ENCODE results near the gene IRF2BP2. TPM values are rescaled to one million over a fixed set of nuclear protein-coding genes. Genes with fewer than 3 reads are reported as not detected.

The IRF2BP2 gene
- total and polyA plus RNA-seq, 10 of the 15 experiments (the other 5 are each of a cell fraction or from before 2014, with no cell fraction given) = 7.5 to 114 (median 52.3) TPM

- peak; percentile 32; the same call in 1 of the 2 replicates for TF ChIP-seq ZBTB40 (IDR thresholded peaks at IDR 0.05; ENCODE audit: borderline replicate concordance)
Observed at GRCh38 chr1:234598974-234599616, 10.9 kb downstream of the IRF2BP2 start (continued).

- Histone ChIP-seq H3K4me2 (ENCODE audit: control insufficient read depth, insufficient read depth) (no peak overlapping the region), H3K27ac (ENCODE audit: control insufficient read depth, insufficient read depth) (no peak overlapping the region), H3K9me3 (replicated peaks; ENCODE audit: control insufficient read depth, insufficient read depth, low read length) (no peaks in the 10 kb centered on the region), H3K9ac (ENCODE audit: control insufficient read depth, insufficient read depth, low read length) (no peak overlapping the region), H4K20me1 (ENCODE audit: control insufficient read depth, insufficient read depth) (no peaks in the 10 kb centered on the region), H2AFZ (ENCODE audit: control insufficient read depth, low read depth, low read length) (no peak overlapping the region), H3K4me1 (ENCODE audit: control insufficient read depth, insufficient read depth, low read length) (peaks cover 21% of the 10 kb centered on the region), H3K36me3 (ENCODE audit: control insufficient read depth in 2 of 2, insufficient read depth in 2 of 2, low read length in 1 of 2) (peaks cover 0 to 5% of the 10 kb centered on the region in 2 experiments; a peak in 1 of 4 replicates), H3K27me3 (replicated peaks in 1 of 2; ENCODE audit: control insufficient read depth in 2 of 2, insufficient read depth in 2 of 2, low read length in 1 of 2) (no peaks in the 10 kb centered on the region), H3K79me2 (ENCODE audit: control insufficient read depth, insufficient read depth, low read length) (peaks cover 19% of the 10 kb centered on the region), H3K4me3 (no peak overlapping the region)
- peak; percentile 11 for ATAC-seq
- intact Hi-C loops (cut with micrococcal nuclease; ENCODE audit: unreplicated experiment) = no loop called here
- ChIA-PET RAD21 (ENCODE audit: unreplicated experiment) (interaction anchor here (0.5 to 6.0 kb wide), 20 partner anchors 11 to 488 kb away, joined by 3 to 64 read pairs (median 4); no protein-coding TSS in a partner anchor), SMC1A (ENCODE audit: uncharacterized antibody, unreplicated experiment) (interaction anchor here (0.6 to 9.7 kb wide), 19 partner anchors 14 to 485 kb away, joined by 3 to 81 read pairs (median 5); no protein-coding TSS in a partner anchor), POLR2A (interaction anchor here (0.7 kb wide), 1 partner anchor 484 kb away, joined by 7 read pairs; no protein-coding TSS in a partner anchor), CTCF (interaction anchor here (0.6 to 4.5 kb wide), 22 partner anchors 12 to 488 kb away, joined by 3 to 27 read pairs (median 4); no protein-coding TSS in a partner anchor)
- in situ Hi-C loops (cut with MboI) = loop anchor here (5.0 kb wide), 1 partner anchor 484 kb away; no protein-coding TSS in a partner anchor
- peak; percentile 47 for FAIRE-seq
- DNase-seq (ENCODE audit: low read depth, low spot score) = no peak
- 3% methylated on average over 2 of the region's 2 CpGs for WGBS (ENCODE audit: insufficient coverage, insufficient replicate concordance, low lambda C conversion rate, missing lambda C conversion rate)
- BruUV-seq (replicated peaks) = no TSS peak
- TF ChIP-seq HDAC2 (IDR thresholded peaks at IDR 0.05) (no peak), ZNF207 (IDR thresholded peaks at IDR 0.05; ENCODE audit: borderline replicate concordance) (no peak), MAX (IDR thresholded peaks at IDR 0.05; ENCODE audit: low read depth, low read length) (no peak), NRF1 (conservative IDR thresholded peaks at IDR 0.05; ENCODE audit: low read depth, low read length) (no peak), TAF1 (IDR thresholded peaks at IDR 0.05; ENCODE audit: borderline replicate concordance, low read depth, low read length) (no peak), CEBPB (IDR thresholded peaks at IDR 0.05; ENCODE audit: borderline replicate concordance in 1 of 2, low read depth in 2 of 2, low read length in 2 of 2) (no peak), EP300 (IDR thresholded peaks at IDR 0.05; ENCODE audit: borderline replicate concordance in 1 of 2, control insufficient read depth in 1 of 2, low read depth in 2 of 2, low read length in 2 of 2) (no peak), NKRF (conservative IDR thresholded peaks at IDR 0.05) (no peak), MTA3 (IDR thresholded peaks at IDR 0.05; ENCODE audit: borderline replicate concordance, low read length) (0 out of 2 replicates have a peak, but pooled peaks have one; percentile 51), HSF1 (IDR thresholded peaks at IDR 0.05; ENCODE audit: low read depth, low read length) (peak; percentile 76; the same call in 1 of the 2 replicates)
Observed at GRCh38 chr1:234597894-234598293, 12.1 kb downstream of the IRF2BP2 start.
